Measurements from ENCODE around the gene DNAJC18. TPM values are rescaled to one million over a fixed set of nuclear protein-coding genes. Genes with fewer than 3 reads are reported as not detected.

Gene DNAJC18
- total RNA-seq, 2 donors from 2014 or later = 6.9 to 16.7 TPM

DNA sequence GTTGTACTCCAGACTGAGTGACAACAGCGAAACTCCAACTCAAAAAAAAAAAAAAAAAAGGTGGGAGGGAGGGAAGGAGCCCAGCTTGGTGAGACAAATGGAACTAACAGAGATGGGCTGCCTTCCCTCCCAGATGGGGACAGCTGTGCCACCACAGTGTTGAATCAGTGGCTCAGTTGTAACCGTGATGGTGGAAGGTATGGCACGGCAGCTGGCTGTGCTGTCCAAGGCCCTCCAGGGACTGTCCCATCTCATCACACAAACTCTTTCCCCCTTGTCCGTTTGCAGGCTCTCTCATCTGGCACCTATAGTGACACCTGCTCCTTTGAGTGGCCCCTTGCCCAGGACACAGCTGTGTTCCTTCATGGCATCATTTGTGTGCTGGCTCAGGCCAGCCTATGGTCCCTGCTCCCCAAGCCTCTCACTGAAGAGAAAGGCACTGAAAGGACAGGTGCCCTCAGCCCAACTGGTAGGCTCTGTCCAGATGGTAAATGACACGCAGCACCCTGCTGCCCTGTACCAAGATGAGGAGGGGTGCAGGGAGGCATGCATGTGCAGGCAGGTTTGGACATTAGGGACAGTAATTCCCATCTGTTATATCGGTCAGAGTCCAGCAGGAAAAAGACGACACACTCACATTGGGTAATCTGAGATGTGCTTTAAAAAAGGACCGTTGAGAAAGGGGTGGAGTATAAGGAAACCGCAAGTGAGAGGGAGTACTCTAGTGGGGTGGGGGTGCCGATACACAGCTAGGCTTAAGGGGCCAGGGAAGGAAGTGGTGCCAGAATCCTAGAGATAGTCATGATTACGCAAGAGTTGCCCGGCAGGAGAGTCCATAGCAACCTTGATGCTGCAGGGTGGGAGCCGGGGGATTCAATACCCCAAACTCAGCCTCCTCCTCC, 35.8 kb upstream of the DNAJC18 start:
- no peaks in the 10 kb centered on the region for H3K9me3 ChIP-seq
- H3K27ac ChIP-seq = no peak overlapping the region
- TF ChIP-seq, protein P1, sequence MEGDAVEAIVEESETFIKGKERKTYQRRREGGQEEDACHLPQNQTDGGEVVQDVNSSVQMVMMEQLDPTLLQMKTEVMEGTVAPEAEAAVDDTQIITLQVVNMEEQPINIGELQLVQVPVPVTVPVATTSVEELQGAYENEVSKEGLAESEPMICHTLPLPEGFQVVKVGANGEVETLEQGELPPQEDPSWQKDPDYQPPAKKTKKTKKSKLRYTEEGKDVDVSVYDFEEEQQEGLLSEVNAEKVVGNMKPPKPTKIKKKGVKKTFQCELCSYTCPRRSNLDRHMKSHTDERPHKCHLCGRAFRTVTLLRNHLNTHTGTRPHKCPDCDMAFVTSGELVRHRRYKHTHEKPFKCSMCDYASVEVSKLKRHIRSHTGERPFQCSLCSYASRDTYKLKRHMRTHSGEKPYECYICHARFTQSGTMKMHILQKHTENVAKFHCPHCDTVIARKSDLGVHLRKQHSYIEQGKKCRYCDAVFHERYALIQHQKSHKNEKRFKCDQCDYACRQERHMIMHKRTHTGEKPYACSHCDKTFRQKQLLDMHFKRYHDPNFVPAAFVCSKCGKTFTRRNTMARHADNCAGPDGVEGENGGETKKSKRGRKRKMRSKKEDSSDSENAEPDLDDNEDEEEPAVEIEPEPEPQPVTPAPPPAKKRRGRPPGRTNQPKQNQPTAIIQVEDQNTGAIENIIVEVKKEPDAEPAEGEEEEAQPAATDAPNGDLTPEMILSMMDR (IDR thresholded peaks at IDR 0.05) = no peak
- ATAC-seq (ENCODE audit: insufficient number of reproducible peaks, low FRiP score, low read depth) (no peak), DNase-seq (ENCODE audit: low spot score) (no peak)
- peaks cover 2 to 21% of the 10 kb centered on the region in 2 donors for H3K4me1 ChIP-seq (ENCODE audit: control insufficient read depth in 1 of 2, low read depth in 2 of 2)
- H3K27me3 ChIP-seq (replicated peaks; ENCODE audit: insufficient read depth) = no peaks in the 10 kb centered on the region
- peaks cover 34% of the 10 kb centered on the region for H3K36me3 ChIP-seq
- H3K4me3 ChIP-seq = no peak overlapping the region

DNA sequence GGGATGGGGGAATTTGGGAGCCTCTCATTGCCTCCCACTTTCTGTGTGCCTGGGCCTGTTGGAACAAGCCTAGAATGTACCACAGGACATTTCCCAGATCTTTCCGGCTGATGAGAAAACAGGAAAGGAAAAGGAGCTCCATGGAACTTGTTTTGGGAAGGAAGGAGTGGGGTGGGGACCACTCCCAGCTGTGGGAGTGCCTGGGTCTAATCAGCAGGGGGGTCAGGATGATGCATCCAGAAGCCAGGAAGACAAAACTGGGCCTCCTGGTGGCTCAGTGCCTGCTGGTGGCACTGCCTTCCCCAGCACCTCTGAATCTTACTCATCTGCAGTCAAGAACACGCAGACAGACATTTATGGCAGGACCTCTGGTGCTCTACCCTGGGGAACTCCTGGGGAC, 34.2 kb upstream of the DNAJC18 start:
- no peak for DNase-seq (ENCODE audit: low spot score)

DNA sequence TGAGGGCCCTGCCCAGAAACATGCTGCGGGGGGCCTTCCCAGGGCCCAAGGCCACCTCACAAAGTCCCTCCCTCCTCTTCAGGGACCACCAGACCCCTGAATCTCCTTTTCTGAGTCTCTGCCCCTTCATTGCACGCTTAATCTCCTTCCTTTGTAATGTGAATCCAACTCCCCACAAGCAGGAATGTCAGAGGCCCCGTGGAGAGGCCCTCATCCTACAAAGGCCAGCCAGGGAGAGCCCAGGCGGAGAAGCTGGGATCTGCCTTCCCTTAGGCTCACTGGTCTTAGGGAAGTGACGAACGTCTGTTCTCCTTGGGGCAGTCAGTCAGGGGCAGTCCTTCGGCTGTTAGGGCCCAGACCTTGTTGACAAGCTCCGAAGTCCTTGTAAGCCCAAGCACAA, 33.8 kb upstream of the DNAJC18 start:
- ATAC-seq (ENCODE audit: insufficient number of reproducible peaks, low FRiP score, low read depth) (no peak), DNase-seq (ENCODE audit: low spot score) (no peak)
- H3K27me3 ChIP-seq (replicated peaks; ENCODE audit: insufficient read depth) = no peaks in the 10 kb centered on the region
- peak overlapping the region in 1 of 2 donors; percentile 35 for H3K27ac ChIP-seq
- TF ChIP-seq, protein P1 (IDR thresholded peaks at IDR 0.05) = no peak
- H3K36me3 ChIP-seq = peaks cover 29% of the 10 kb centered on the region
- no peak overlapping the region for H3K4me3 ChIP-seq
- no peaks in the 10 kb centered on the region for H3K9me3 ChIP-seq
- peaks cover 0 to 6% of the 10 kb centered on the region in 2 donors for H3K4me1 ChIP-seq (ENCODE audit: control insufficient read depth in 1 of 2, low read depth in 2 of 2)

More for the DNA sequence above, 34.2 kb upstream of the DNAJC18 start:
- Histone ChIP-seq H3K9me3 (no peaks in the 10 kb centered on the region), H3K27me3 (replicated peaks; ENCODE audit: insufficient read depth) (no peaks in the 10 kb centered on the region), H3K4me1 (ENCODE audit: control insufficient read depth in 1 of 2, low read depth in 2 of 2) (peaks cover 0 to 7% of the 10 kb centered on the region in 2 donors), H3K4me3 (no peak overlapping the region), H3K36me3 (peaks cover 33% of the 10 kb centered on the region), H3K27ac (peak overlapping the region in 1 of 2 donors; percentile 35)
- no peak for ATAC-seq (ENCODE audit: insufficient number of reproducible peaks, low FRiP score, low read depth)
- TF ChIP-seq, protein P1 (IDR thresholded peaks at IDR 0.05) = no peak

DNA sequence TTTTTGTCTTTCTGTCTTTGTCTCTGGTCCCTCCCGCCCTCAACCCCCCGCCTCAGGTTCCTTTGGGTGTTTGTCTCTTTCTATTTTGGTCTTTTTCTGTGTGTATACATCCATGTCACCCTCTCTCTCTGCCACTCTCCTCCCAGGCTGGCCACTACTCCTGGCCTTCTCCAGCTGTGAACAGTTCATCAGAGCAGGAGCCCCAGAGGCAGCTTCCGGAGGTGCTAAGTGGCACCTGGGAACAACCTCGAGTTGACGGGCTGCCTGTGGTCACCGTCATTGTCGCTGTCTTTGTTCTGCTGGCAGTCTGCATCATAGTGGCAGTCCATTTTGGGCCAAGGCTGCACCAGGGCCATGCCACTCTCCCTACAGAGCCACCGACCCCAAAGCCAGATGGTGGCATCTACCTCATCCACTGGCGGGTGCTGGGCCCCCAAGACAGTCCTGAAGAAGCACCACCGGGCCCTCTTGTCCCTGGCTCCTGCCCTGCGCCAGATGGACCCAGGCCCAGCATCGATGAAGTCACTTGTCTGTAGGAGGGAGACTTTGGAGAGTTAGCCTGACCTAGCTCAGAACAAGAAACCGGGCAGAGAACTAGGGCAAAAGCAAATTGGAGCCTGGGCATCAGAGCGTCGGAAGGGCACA, 33.2 kb upstream of the DNAJC18 start:
- Histone ChIP-seq H3K9me3 (no peaks in the 10 kb centered on the region), H3K4me3 (no peak overlapping the region), H3K4me1 (ENCODE audit: control insufficient read depth in 1 of 2, low read depth in 2 of 2) (peaks cover 0 to 6% of the 10 kb centered on the region in 2 donors), H3K36me3 (peaks cover 23% of the 10 kb centered on the region), H3K27me3 (replicated peaks; ENCODE audit: insufficient read depth) (no peaks in the 10 kb centered on the region), H3K27ac (no peak overlapping the region)
- no peak for DNase-seq (ENCODE audit: low spot score)
- ATAC-seq (ENCODE audit: insufficient number of reproducible peaks, low FRiP score, low read depth) = no peak
- TF ChIP-seq, protein P1 (IDR thresholded peaks at IDR 0.05) = no peak

DNA sequence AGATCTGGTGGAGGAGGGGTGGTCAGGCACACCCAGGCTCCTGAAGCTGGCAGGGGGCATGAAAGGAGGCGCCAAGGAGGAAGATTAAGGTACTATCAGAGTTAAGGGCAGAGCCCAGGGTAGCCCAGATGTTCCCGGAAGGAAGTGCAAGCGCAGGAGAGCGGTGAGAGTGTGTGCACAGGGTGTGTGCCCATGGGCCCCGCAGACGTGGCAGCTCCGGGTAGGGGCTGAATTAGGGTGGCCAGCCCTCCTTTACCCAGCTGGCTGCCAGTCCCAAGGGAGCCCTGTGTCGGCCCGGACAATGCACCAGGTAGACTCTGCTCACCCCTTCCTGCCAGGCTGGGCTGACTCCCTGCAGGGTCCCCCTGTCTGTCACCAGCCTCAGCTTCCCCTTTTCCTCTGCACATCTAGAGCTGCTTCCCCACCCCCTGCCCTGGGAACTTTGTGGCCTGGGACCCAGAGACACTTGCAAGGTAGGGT, 31.5 kb upstream of the DNAJC18 start, which contains the start of gene SMIM33:
TSS of gene SMIM33 (plus strand) at position 184 of the 480 bp plus-strand sequence. CDS start at position 302, 118 bp downstream.
- peaks cover 8% of the 10 kb centered on the region for H3K36me3 ChIP-seq
- no peak for DNase-seq (ENCODE audit: low spot score)
- no peak for ATAC-seq (ENCODE audit: insufficient number of reproducible peaks, low FRiP score, low read depth)
- peaks cover 0 to 6% of the 10 kb centered on the region in 2 donors for H3K4me1 ChIP-seq (ENCODE audit: control insufficient read depth in 1 of 2, low read depth in 2 of 2)
- H3K4me3 ChIP-seq = no peak within 1 kb of the TSS
- H3K27me3 ChIP-seq (replicated peaks; ENCODE audit: insufficient read depth) = no peaks in the 10 kb centered on the region
- no peak within 1 kb of the TSS for H3K27ac ChIP-seq
- no peaks in the 10 kb centered on the region for H3K9me3 ChIP-seq
- TF ChIP-seq, protein P1 (IDR thresholded peaks at IDR 0.05) = no peak
